NCI-H510A (cell line): ENCODE results near the gene IRGQ.
"Not testable (repeated sequence)": the region's sequence is repeated elsewhere in the genome, so short reads cannot be mapped to it uniquely, and the experiment has no call there.

Experiments
- DNase-seq: peaks from one replicate; lab custom pipeline; 2025; lab: John Stamatoyannopoulos, UW

IRGQ gene

GRCh38 chr19:43595999-43596841, at the start of gene IRGQ, which contains the start of gene ZNF576:
Gene IRGQ (minus strand): TSS chr19:43596134. CDS start chr19:43595338, 796 bp downstream.
Gene ZNF576 (plus strand): TSS chr19:43596595. CDS start chr19:43597109, 514 bp downstream.
- DNase-seq, result peak; percentile 95

GRCh38 chr19:43644181-43644580, 48.2 kb upstream of the IRGQ start:
- no peak for DNase-seq

- DNase-seq, result no peak
Observed at GRCh38 chr19:43643326-43643725, 47.4 kb upstream of the IRGQ start.

DNA sequence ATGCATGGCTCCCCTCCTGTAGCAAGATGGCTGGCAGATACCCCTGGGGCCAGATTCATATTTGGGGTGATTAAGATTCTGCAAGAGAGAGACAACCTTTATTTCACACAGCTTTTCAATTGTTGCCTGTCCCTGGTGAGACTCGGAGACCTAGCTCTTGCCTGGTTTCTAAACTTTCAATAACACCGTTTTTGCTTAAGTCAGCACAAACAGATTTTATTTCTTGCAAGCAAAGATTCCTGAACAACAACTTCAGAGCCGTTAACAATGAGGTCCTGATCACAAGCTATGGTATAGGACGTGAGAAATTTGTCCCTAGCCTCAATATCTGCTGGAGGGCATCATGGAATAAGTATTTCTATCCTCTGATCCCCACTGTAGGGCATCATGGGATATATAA, 46.6 kb upstream of the IRGQ start:
- no peak for DNase-seq

GRCh38 chr19:43641333-43641732, 45.4 kb upstream of the IRGQ start:
- no peak for DNase-seq

DNA sequence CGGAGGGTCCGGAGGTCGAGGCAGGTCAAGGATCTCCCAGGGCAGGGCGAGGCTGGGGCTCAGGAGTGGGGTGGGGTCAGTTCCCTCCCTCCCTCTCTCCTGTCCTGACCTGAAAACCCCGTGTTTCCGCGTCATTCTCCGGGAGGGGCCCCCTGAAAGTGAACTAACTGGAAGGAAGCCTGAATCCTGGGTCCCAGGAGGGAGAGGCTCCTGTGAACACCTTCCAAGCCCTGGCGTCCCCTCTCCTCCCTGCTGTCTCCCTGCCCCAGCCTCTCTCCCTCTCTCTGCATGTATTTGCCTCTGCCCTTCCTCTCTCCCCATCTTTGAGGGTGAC, 44.5 kb upstream of the IRGQ start:
- DNase-seq, result no peak

DNA sequence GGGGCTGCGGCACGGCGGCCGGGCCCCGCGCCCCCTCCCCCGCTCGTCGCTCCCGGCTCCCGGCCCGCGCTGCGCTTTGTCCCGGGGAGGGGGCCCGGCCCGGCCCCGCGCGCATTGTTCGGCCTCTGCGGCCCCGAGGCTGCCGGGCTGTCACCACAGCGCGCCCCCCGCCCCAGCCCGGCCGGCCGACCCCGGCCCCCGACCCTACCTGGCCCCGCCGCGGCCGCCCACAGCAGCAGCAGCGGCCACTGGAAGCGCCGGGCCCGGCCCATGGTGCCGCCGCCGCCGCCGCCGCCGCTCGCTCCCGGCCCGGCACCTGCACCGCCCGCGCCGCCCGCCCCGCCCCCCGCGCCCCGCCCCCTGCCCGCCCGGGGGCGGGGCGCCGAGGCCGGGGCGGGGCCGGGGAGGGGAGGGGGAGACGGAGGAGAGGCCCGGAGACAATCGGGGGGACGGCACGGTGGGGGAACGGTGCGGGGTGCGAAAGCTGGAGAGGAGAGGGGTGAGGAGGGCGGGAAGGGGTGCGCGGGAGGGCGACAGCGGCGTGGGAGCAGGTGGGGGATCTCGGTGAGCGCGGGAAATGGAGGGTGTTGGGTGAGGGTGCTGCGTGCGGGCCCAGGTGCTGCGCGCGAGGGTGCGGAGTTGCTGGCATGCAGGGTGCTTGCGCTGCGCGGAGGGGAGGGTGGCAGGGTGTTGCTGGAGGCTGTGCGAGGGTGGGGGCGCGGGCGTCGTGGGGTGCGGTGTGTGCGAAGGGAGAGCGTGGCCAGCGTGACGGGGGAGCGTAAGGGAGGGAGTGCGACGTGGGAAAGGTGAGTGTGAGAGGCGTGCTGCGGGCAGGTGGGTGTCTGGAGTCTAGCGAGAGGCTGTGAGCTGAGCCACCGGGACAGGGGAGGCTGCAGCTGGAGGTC, 43.8 kb upstream of the IRGQ start, which contains the start of gene CADM4:
CADM4 (minus strand) TSS at position 332 of the 905 bp plus-strand sequence; CDS start at position 272, 60 bp downstream.
- DNase-seq, result no peak

DNA sequence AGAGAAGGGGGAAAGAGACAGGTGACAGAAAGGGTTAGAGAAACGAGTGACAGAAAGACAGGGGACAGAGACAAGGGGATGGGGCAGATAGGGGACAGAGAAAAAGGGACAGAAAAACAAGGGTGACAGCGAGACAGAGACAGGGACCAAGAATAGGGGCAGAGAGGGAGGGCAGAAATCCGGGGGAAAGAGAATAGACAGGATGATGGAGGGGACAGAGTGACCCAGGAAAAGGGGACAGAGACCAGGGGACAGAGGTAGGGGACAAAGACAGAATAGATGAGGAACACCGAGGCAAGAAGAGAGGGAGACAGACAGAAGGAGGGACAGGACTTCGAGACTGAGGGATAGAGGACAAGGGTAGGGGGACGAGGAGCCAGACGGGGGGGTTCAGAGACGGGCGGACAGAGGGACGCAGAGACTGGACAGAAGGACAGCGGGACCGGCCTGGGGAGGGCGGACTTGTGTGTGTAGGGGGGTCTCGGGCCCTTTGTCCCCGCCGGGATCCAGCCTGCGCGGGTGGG, 43.1 kb upstream of the IRGQ start:
- no peak for DNase-seq

DNA sequence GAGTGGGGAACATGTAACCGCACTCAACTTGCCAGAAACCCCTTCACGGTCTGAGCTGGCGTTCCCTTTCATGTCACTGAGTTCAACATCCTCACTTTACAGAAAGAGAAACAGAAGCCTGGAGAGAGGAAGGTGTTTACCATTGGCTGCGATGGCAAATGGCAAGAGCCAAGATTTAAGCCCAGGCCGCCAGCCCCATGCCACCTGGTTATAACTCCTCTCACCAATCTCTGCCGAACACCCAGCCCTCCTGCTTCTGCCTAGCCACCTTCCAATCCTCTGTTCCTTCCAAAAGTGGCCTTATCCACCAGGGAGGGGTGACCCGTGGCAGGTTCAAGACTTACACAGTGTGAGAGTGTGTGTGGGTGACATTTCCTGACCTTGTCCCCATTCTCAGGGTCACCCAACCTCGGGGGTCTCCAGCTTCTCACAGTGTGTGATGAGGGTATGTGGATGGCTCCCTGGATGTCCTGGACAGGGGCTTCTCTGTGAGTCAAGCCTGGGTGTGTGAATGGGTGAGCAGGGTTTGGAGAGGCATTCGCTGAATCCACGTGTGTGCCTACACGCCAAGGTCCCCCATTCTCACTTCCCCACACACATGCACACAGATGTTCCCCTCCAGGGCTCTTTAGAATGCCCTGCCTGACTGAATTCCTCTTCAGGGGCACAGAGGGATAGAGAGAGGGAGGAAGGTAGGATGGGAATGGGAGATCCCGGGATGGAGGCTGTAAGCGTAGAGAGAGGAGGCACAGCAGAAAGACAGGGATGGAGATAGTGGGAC, 42.5 kb upstream of the IRGQ start:
- no peak for DNase-seq

DNA sequence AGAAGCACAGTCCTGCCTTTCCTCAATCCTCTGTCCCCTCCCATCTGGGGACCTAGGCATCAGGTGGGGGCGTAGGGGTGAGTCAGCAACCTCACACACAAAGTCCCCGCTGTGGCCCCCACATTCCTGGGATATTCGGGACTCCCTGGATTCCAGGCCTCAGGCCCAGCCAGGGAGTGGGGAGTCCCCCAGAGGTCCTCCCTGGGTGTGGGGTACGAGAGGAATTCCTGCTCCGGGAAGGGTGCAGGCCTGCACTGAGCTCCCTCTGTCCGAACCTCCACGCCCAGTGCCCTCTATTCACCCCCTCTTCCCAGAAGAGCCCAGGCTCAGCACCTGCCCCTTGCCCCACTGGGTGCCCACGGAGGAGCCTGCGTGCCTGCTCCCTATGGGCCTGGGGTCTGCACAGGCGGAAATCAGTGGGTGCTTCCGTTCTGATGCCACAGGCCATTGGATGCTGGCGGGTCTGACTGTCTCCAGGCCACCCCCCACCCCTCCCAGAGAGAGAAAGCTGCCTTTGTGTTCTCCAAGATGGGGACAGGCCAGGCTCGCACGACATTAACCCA, 40.3 kb upstream of the IRGQ start:
- DNase-seq, result no peak

- DNase-seq, result not testable (repeated sequence)
Observed at GRCh38 chr19:43635561-43635940, 39.6 kb upstream of the IRGQ start.

DNA sequence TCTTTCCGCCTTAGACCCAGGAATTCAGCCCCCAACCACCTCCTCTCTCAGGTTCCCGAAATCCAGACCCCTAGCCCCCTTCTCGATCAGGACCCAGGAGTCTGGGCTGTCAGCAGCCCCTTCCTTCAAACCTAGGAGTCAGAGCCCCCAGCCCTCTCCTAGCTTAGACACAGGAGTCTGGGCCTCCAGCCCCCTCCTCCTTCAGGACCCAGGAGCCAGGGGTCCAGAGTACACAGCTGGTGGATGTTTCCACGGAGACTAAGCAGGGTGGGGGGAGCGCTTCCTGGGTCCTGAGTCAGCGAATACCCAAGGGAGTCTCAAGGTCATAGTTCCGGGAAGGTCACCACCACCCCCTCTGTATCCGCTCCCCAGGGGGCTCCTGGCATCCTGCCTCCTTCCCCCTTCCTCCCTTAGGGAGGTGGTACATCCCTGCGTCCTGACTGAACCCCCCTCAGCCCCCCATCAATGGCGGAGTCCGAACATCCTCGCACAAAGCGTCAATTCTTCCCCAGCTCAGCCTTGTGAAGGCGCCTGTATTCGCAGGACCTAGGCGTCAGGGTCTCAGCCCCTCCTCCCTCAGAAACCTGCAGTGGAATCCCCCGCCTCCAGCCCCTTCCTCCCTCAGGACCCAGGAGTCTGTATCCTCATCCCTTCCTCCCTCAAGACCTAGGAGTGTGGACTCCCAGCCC, 39.1 kb upstream of the IRGQ start:
- DNase-seq, result no peak

DNA sequence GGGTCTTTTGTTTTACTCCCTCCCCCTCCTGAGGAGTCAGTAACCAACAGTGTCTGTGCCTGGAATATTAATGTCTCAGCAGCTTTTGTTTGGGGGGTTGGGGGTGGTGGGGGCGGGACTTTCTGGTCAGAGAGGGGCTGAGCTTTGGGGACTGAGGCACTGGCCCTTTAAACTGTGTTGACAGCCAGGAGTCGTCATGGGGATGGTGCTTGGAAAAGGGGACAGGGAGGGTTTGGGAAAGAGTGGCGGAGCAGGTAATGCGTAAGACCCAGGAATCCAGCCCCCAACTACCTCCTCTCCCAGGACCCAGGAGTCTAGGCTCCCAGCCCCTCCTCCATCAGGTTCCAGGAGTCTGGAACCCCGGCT, 38.6 kb upstream of the IRGQ start:
- no peak for DNase-seq

DNA sequence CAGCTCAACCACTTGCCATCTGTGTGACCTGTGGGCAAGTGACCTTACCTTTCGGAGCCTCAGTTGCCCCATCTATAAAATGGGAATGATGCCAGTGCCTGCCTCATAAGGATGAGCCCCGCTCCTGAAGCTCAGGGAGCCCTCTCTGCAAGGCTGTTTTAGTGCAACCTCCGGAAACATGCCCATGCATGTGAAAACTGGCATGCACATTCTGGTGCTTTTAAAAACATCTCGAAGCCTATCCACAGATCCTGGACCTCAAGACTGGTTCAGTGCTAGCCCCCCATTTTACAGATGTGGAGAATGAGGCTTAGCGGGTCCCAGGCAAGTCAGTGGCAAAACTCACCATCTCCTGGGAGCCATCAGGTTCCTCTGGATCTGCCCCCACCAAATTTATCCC, 38.1 kb upstream of the IRGQ start:
- no peak for DNase-seq

DNA sequence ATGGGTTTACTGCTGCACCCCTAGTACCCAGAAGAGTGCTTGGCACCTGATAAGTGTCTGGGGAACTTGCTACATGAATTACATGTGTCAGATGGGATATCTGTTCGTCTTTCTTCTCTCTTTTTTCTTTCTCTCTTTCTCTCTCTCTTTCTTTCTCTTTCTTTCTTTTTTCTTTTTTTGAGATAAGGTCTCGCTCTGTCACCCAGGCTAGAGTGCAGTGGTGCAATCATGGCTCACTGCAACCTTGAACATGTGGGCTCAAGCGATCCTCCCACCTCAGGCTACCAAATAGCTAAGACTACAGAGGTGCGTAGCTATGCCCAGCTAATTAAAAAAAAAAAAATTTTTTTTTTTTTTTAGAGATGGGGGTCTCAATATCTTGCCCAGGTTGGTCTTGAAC, 37.6 kb upstream of the IRGQ start:
- no peak for DNase-seq

GRCh38 chr19:43631491-43631890, 35.6 kb upstream of the IRGQ start:
- no peak for DNase-seq

GRCh38 chr19:43628646-43629326, 32.9 kb upstream of the IRGQ start:
- no peak for DNase-seq

- DNase-seq, result no peak
Observed at GRCh38 chr19:43626838-43627237, 30.9 kb upstream of the IRGQ start.

- DNase-seq, result no peak
Observed at GRCh38 chr19:43625918-43626579, 30.1 kb upstream of the IRGQ start.

- no peak for DNase-seq
Observed at GRCh38 chr19:43624933-43625332, 29.0 kb upstream of the IRGQ start.
